GM12892 (cell line): ENCODE data around the gene RBM15B.

Experiments used
- DNase-seq: peaks from one replicate; pipeline ENCODE4 v3.0.0; 2011; ENCODE audit not compliant: insufficient read length
- FAIRE-seq: peaks from 2 replicates; lab custom pipeline; 2011; peaks lifted over from hg19 to GRCh38; lab: Jason Lieb, UNC
- POLR2A ChIP-seq: IDR thresholded peaks from 2 replicates; pipeline ENCODE4 v1.6.1; 2011; ENCODE audit warnings: low read depth, low read length, control low read depth
- POLR2AphosphoS5 ChIP-seq: IDR thresholded peaks from 2 replicates; pipeline ENCODE4 v1.6.1; 2011; ENCODE audit warnings: low read depth, low read length, control low read depth
- TAF1 ChIP-seq: IDR thresholded peaks from 2 replicates; pipeline ENCODE4 v1.6.1; 2011; ENCODE audit warnings: low read depth, mild to moderate bottlenecking, control low read depth, low read length, borderline replicate concordance

The RBM15B gene

GRCh38 chr3:51396401-51396800, 5.3 kb downstream of the RBM15B start:
- FAIRE-seq (no peak), DNase-seq (no peak)
- no peak; the same call in none of the 2 replicates for TF ChIP-seq POLR2AphosphoS5
- no peak for TF ChIP-seq TAF1
- 0 out of 2 replicates have a peak, but pooled peaks have one; percentile 18 for TF ChIP-seq POLR2A

- no peak for FAIRE-seq
- TF ChIP-seq POLR2AphosphoS5 (no peak), POLR2A (no peak), TAF1 (no peak)
These were observed 6.3 kb downstream of the RBM15B start for GRCh38 chr3:51397392-51397791.

GRCh38 chr3:51398595-51399310, 7.7 kb downstream of the RBM15B start:
- DNase-seq (no peak), FAIRE-seq (no peak)
- TF ChIP-seq POLR2AphosphoS5 (no peak), POLR2A (no peak), TAF1 (no peak)

More at GRCh38 chr3:51397392-51397791, 6.3 kb downstream of the RBM15B start:
- no peak for DNase-seq

- no peak for TF ChIP-seq TAF1
- no peak for TF ChIP-seq POLR2AphosphoS5
- TF ChIP-seq POLR2A: no peak
- no peak for FAIRE-seq
These were observed 9.1 kb downstream of the RBM15B start for GRCh38 chr3:51400166-51400565.

GRCh38 chr3:51401735-51402134, 10.7 kb downstream of the RBM15B start:
- FAIRE-seq: no peak
- DNase-seq: no peak
- TF ChIP-seq TAF1: no peak
- no peak for TF ChIP-seq POLR2AphosphoS5
- no peak for TF ChIP-seq POLR2A

More at GRCh38 chr3:51400166-51400565, 9.1 kb downstream of the RBM15B start:
- DNase-seq: no peak

GRCh38 chr3:51403675-51404074, 12.6 kb downstream of the RBM15B start:
- TF ChIP-seq POLR2A (no peak), TAF1 (no peak), POLR2AphosphoS5 (no peak)
- no peak for FAIRE-seq
- no peak for DNase-seq

GRCh38 chr3:51408021-51408420, 16.9 kb downstream of the RBM15B start:
- FAIRE-seq: no peak
- no peak for DNase-seq
- TF ChIP-seq TAF1 (no peak), POLR2A (no peak), POLR2AphosphoS5 (no peak)

GRCh38 chr3:51408813-51409212, 17.7 kb downstream of the RBM15B start:
- TF ChIP-seq POLR2A: no peak
- no peak for TF ChIP-seq TAF1
- TF ChIP-seq POLR2AphosphoS5: no peak
- FAIRE-seq (no peak), DNase-seq (no peak)

- TF ChIP-seq POLR2AphosphoS5 (no peak), POLR2A (no peak), TAF1 (no peak)
- DNase-seq: no peak
- no peak for FAIRE-seq
These were observed 31.1 kb downstream of the RBM15B start for GRCh38 chr3:51422211-51422610.

- TF ChIP-seq POLR2AphosphoS5: no peak
- no peak for TF ChIP-seq TAF1
- TF ChIP-seq POLR2A: no peak
- FAIRE-seq (no peak), DNase-seq (no peak)
These were observed 35.8 kb downstream of the RBM15B start for GRCh38 chr3:51426921-51427320.

- DNase-seq (no peak), FAIRE-seq (no peak)
- TF ChIP-seq POLR2AphosphoS5 (no peak), TAF1 (no peak), POLR2A (no peak)
These were observed 38.1 kb downstream of the RBM15B start for GRCh38 chr3:51429138-51429537.

GRCh38 chr3:51434110-51434509, 43.0 kb downstream of the RBM15B start:
- no peak for FAIRE-seq
- no peak for DNase-seq
- TF ChIP-seq POLR2AphosphoS5: no peak
